ENCODE results near the gene ZNF133. TPM values are rescaled to one million over a fixed set of nuclear protein-coding genes. Genes with fewer than 3 reads are reported as not detected.
"Not testable (repeated sequence)": the region's sequence is repeated elsewhere in the genome, so short reads cannot be mapped to it uniquely, and the experiment has no call there.

ZNF133 gene
- polyA plus RNA-seq, 1 donor (not counting 4 experiments of a cell fraction or from before 2014, with no cell fraction given): 15.8 TPM

DNA sequence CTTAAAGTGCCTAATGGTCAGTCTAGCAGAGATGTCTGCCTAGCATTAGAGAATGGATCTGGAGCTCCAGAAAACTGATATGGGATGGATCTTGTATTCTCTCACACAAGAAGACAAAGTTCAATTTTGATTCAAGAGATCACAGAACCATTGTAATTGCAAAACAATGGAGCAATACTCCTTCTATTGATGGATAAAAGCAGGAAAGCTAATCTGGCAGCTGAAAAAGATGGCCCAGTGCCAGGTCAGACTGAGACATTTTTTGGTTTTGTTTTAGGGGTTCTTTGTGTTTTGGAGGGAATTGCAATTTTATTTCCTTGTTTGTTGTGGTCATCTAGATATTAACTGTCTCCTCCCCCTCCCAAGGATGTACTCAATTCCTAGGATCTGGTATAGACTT lies 14.6 kb upstream of the ZNF133 start:
- FAIRE-seq (no peak), DNase-seq (ENCODE audit: low read depth, low spot score) (no peak)
- H3K27ac ChIP-seq (ENCODE audit: control insufficient read depth, insufficient read depth, low read length): no peak overlapping the region
- H3K4me2 ChIP-seq (ENCODE audit: control insufficient read depth, extremely low read depth, insufficient read depth, low read depth, low read length): no peak overlapping the region
- H3K4me1 ChIP-seq (ENCODE audit: control insufficient read depth, extremely low read depth, insufficient read depth, low read length): peaks cover 16% of the 10 kb centered on the region
- H3K79me2 ChIP-seq (ENCODE audit: control insufficient read depth, insufficient read depth, low read length): no peaks in the 10 kb centered on the region
- dilution Hi-C loops (cut with MboI; ENCODE audit: extremely low pct_ligation_motif_present, low sequenced_read_pairs): no loop called here
- no peak overlapping the region for H3K9ac ChIP-seq (ENCODE audit: control insufficient read depth, extremely low read depth, insufficient read depth, low read length)
- no peaks in the 10 kb centered on the region for H3K9me1 ChIP-seq (ENCODE audit: control insufficient read depth, extremely low read depth, insufficient read depth, low read length)
- H2AFZ ChIP-seq (ENCODE audit: control insufficient read depth, low read length): no peak overlapping the region
- no peak for TF ChIP-seq EZH2 (IDR thresholded peaks at IDR 0.05; ENCODE audit: low read length)
- TF ChIP-seq, protein P1, sequence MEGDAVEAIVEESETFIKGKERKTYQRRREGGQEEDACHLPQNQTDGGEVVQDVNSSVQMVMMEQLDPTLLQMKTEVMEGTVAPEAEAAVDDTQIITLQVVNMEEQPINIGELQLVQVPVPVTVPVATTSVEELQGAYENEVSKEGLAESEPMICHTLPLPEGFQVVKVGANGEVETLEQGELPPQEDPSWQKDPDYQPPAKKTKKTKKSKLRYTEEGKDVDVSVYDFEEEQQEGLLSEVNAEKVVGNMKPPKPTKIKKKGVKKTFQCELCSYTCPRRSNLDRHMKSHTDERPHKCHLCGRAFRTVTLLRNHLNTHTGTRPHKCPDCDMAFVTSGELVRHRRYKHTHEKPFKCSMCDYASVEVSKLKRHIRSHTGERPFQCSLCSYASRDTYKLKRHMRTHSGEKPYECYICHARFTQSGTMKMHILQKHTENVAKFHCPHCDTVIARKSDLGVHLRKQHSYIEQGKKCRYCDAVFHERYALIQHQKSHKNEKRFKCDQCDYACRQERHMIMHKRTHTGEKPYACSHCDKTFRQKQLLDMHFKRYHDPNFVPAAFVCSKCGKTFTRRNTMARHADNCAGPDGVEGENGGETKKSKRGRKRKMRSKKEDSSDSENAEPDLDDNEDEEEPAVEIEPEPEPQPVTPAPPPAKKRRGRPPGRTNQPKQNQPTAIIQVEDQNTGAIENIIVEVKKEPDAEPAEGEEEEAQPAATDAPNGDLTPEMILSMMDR (optimal IDR thresholded peaks at IDR 0.05 in 1 of 3, IDR thresholded peaks at IDR 0.05 in 1 of 3, conservative IDR thresholded peaks at IDR 0.05 in 1 of 3; ENCODE audit: extremely low read depth in 1 of 3, insufficient read depth in 2 of 3, low read length in 3 of 3): no peak
- no peaks in the 10 kb centered on the region for H3K36me3 ChIP-seq (ENCODE audit: control insufficient read depth in 2 of 2, extremely low read depth in 1 of 2, insufficient read depth in 2 of 2, low read length in 2 of 2)
- no peak overlapping the region for H3K4me3 ChIP-seq (ENCODE audit: control insufficient read depth in 2 of 3, extremely low read depth in 1 of 3, insufficient read depth in 2 of 3, low read depth in 1 of 3, low read length in 3 of 3)
- H3K9me3 ChIP-seq (ENCODE audit: control insufficient read depth, low read depth, low read length): no peaks in the 10 kb centered on the region
- no peaks in the 10 kb centered on the region for H4K20me1 ChIP-seq (ENCODE audit: control insufficient read depth, extremely low read depth, insufficient read depth, low read length)
- no peaks in the 10 kb centered on the region for H3K27me3 ChIP-seq (ENCODE audit: control insufficient read depth, extremely low read depth, insufficient read depth, low read length)

DNA sequence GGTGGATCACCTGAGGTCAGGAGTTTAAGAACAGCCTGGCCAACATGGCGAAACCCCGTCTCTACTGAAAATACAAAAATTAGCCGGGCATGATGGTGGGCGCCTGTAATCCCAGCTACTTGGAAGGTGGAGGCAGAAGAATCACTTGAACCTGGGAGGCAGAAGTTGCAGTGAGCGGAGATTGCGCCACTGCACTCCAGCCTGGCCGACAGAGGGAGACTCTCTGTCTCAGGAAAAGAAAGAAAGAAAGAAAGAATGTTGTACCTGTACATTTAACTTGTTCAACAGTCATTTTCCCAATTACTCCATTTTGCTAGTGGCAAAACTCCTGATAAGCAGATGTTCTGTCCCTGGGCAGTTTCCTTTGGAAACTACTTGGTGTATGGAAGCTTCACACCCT lies 12.4 kb upstream of the ZNF133 start:
- H4K20me1 ChIP-seq (ENCODE audit: control insufficient read depth, extremely low read depth, insufficient read depth, low read length); FAIRE-seq; H3K9me3 ChIP-seq (ENCODE audit: control insufficient read depth, low read depth, low read length); H2AFZ ChIP-seq (ENCODE audit: control insufficient read depth, low read length); H3K27me3 ChIP-seq (ENCODE audit: control insufficient read depth, extremely low read depth, insufficient read depth, low read length); dilution Hi-C loops (cut with MboI; ENCODE audit: extremely low pct_ligation_motif_present, low sequenced_read_pairs); H3K79me2 ChIP-seq (ENCODE audit: control insufficient read depth, insufficient read depth, low read length); H3K4me3 ChIP-seq (ENCODE audit: control insufficient read depth in 2 of 3, extremely low read depth in 1 of 3, insufficient read depth in 2 of 3, low read depth in 1 of 3, low read length in 3 of 3); H3K9ac ChIP-seq (ENCODE audit: control insufficient read depth, extremely low read depth, insufficient read depth, low read length); H3K4me2 ChIP-seq (ENCODE audit: control insufficient read depth, extremely low read depth, insufficient read depth, low read depth, low read length); H3K4me1 ChIP-seq (ENCODE audit: control insufficient read depth, extremely low read depth, insufficient read depth, low read length); H3K36me3 ChIP-seq (ENCODE audit: control insufficient read depth in 2 of 2, extremely low read depth in 1 of 2, insufficient read depth in 2 of 2, low read length in 2 of 2); DNase-seq (ENCODE audit: low read depth, low spot score); H3K9me1 ChIP-seq (ENCODE audit: control insufficient read depth, extremely low read depth, insufficient read depth, low read length); H3K27ac ChIP-seq (ENCODE audit: control insufficient read depth, insufficient read depth, low read length): not testable (repeated sequence)

DNA sequence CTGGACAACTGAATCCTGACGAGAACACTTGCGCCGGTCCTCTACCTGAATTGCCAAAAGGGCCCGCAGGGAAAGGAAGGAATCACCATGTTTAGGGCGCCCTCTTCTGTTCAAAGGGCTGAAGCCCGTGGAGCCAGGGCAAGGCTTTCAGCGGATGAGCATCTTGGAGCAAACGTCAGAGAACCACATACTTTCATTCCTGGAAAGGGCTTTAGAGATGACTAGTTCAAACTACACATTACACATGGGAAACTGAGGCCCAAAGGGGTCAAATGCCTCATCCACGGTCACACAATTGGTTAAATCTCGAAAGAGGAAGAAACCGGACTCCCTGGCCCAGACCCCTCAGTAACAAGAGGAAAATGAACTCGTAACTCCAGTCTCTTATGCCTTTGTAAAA lies 11.5 kb upstream of the ZNF133 start:
- DNase-seq (ENCODE audit: low read depth, low spot score) (no peak), FAIRE-seq (peak; percentile 72)
- H3K9me3 ChIP-seq (ENCODE audit: control insufficient read depth, low read depth, low read length): no peaks in the 10 kb centered on the region
- no peak overlapping the region for H3K4me3 ChIP-seq (ENCODE audit: control insufficient read depth in 2 of 3, extremely low read depth in 1 of 3, insufficient read depth in 2 of 3, low read depth in 1 of 3, low read length in 3 of 3)
- no peaks in the 10 kb centered on the region for H3K9me1 ChIP-seq (ENCODE audit: control insufficient read depth, extremely low read depth, insufficient read depth, low read length)
- H4K20me1 ChIP-seq (ENCODE audit: control insufficient read depth, extremely low read depth, insufficient read depth, low read length): no peaks in the 10 kb centered on the region
- H3K4me2 ChIP-seq (ENCODE audit: control insufficient read depth, extremely low read depth, insufficient read depth, low read depth, low read length): no peak overlapping the region
- H2AFZ ChIP-seq (ENCODE audit: control insufficient read depth, low read length): no peak overlapping the region
- H3K9ac ChIP-seq (ENCODE audit: control insufficient read depth, extremely low read depth, insufficient read depth, low read length): no peak overlapping the region
- dilution Hi-C loops (cut with MboI; ENCODE audit: extremely low pct_ligation_motif_present, low sequenced_read_pairs): no loop called here
- H3K36me3 ChIP-seq (ENCODE audit: control insufficient read depth in 2 of 2, extremely low read depth in 1 of 2, insufficient read depth in 2 of 2, low read length in 2 of 2): no peaks in the 10 kb centered on the region
- no peaks in the 10 kb centered on the region for H3K27me3 ChIP-seq (ENCODE audit: control insufficient read depth, extremely low read depth, insufficient read depth, low read length)
- peaks cover 10% of the 10 kb centered on the region for H3K4me1 ChIP-seq (ENCODE audit: control insufficient read depth, extremely low read depth, insufficient read depth, low read length)
- TF ChIP-seq EZH2 (IDR thresholded peaks at IDR 0.05; ENCODE audit: low read length): no peak
- TF ChIP-seq, protein P1 (optimal IDR thresholded peaks at IDR 0.05 in 1 of 3, IDR thresholded peaks at IDR 0.05 in 1 of 3, conservative IDR thresholded peaks at IDR 0.05 in 1 of 3; ENCODE audit: extremely low read depth in 1 of 3, insufficient read depth in 2 of 3, low read length in 3 of 3): peak; percentile 89 to 97 (median 93)
- H3K27ac ChIP-seq (ENCODE audit: control insufficient read depth, insufficient read depth, low read length): no peak overlapping the region
- H3K79me2 ChIP-seq (ENCODE audit: control insufficient read depth, insufficient read depth, low read length): no peaks in the 10 kb centered on the region

Data from keratinocyte (primary cell).